HG03060 (cell line): Measurements from ENCODE around the gene RPS28.
"Not testable (repeated sequence)": the region's sequence is repeated elsewhere in the genome, so short reads cannot be mapped to it uniquely, and the experiment has no call there.

ENCODE experiments used
- ATAC-seq: cut with Tn5 transposase; IDR thresholded peaks from one replicate; pipeline ENCODE4 v1.9.1; 2021; ENCODE audit warnings: low read depth, moderate number of reproducible peaks; ENCODE audit not compliant: unreplicated experiment

Gene RPS28

DNA sequence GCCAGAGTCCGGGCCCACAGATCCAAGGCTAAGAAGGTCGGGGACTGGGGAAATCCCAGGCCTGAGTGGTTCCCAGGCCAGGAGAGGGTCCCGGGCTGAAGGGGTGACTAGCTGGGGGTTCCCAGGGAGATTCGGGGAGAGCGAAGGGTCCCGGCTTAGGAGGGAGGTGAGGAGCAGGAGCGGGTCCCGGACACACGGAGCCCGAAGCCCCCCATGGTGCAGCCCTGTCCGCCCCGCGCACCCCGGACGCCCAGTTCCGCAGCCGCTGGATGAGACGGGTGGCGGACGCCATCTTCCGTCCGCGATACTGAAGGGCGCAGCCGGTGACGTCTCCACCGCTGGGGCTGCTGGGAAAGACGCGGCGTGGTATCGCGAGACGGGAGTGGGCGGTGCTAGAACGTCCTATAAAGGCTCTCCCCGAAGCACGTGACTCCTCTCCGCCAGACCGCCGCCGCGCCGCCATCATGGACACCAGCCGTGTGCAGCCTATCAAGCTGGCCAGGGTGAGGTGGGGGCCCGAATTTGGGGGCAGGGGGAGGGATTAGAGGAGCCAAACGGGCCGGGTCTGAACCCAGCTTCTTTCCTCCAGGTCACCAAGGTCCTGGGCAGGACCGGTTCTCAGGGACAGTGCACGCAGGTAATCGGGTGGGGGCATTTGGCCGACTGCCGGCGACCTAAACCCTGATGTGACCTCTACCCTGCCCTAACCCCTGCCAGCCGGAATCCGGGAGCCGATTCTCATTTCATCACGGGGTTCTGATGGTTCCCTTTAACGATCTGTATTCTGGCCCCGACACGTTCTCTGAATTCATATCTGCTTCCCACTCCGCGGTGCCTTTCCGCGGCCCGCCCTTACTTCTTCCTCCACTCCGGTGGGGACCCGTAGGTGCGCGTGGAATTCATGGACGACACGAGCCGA is at the start of gene RPS28, which contains the start of gene NDUFA7:
Gene RPS28 (plus strand): TSS at position 430 of the 919 bp plus-strand sequence. CDS start 35 bp downstream, at position 465.
Gene NDUFA7 (minus strand): TSS at position 309 of the 919 bp plus-strand sequence. CDS start 17 bp downstream, at position 292.
- peak; percentile 65 for ATAC-seq

DNA sequence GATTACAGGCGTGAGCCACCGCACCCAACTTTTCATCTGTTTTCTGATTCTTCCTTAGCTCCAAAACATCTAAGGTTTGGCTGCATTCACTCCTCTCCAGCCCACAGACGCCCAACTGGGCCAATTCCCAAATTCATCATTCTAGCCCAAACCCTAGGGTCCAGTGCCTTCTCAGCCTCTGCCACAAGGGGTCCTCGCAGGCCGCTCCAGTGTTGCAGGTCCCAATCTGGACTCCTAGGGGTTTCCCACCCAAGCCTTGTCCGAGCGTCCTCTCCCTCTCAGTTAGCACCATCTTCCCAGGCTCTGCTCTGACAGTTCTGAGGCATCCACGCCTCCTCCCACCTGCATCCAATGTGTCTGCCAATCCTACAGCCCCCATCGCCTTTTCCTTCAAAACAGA is 44.8 kb upstream of the RPS28 start:
- ATAC-seq: not testable (repeated sequence)

DNA sequence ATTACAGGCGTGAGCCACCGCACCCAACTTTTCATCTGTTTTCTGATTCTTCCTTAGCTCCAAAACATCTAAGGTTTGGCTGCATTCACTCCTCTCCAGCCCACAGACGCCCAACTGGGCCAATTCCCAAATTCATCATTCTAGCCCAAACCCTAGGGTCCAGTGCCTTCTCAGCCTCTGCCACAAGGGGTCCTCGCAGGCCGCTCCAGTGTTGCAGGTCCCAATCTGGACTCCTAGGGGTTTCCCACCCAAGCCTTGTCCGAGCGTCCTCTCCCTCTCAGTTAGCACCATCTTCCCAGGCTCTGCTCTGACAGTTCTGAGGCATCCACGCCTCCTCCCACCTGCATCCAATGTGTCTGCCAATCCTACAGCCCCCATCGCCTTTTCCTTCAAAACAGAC is 30.0 kb upstream of the RPS28 start:
- not testable (repeated sequence) for ATAC-seq

DNA sequence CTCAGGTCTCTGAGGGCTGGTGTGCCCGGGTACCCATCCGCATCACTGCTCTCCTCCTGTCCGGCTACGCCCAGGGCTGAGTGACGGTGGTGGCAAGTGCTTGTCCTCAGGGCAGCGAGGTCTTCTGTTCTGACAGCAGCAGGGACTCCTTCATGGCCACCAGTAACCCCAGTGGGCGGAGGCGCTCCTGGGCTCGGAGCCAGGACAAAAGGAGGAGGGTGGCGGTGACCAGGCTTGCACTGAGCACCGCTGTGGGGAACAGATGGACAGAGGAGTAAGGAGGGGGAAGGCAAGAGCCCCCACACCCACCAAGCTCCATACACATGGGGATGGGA is 19.0 kb upstream of the RPS28 start:
- no peak for ATAC-seq

DNA sequence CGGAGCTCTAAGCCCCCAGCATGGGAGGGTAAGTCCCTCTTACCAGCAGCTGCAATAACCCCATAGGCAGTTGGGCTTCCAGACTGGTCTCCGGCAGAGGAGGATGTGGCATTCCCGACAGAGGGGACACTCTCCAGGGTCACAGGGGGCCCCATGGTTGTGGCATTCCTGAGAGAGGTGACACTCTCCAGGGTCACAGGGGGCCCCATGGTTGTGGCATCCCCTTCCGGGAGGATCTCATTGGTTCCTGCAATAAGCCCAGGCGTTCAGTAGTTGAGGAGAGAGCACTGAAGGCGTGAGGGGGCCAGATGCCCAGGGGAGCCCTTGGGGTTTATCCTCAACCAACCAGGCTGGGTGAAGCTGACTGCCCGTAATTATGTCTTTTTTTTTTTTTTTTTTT is 18.6 kb upstream of the RPS28 start:
- no peak for ATAC-seq

DNA sequence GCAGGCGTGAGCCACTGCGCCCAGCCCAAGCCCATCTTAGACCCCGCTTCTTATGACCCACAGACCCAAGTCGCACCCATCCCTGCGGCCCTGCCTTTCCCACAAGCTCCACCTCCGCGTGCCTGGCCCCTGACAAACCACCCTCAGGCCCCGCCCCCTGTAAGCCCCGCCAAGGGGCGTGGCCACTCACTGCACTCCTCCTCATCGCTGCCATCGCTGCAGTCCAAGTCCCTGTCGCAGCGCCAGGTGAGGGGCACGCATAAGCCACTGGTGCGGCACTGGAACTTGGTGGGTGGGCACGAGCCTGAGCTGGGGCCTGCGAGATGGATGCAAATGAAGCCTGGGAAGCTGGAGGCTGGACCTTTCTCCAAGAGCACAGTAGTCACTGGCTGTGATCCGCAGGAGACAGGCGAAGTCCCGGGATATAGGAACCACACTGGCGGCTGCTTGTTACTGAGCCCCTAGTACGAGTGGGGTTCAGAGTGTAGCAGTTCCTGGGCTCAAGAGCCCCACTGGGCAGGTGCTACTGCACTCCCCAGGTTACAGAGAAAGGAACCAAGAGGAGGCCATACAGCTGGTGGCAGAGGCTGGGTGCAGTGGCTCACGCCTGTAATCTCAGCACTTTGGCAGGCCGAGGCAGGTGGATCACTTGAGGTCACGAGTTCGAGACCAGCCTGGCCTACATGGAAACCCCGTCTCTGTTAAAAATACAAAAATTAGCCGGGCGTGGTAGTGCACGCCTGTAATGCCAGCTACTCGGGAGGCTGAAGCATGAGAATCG is 16.3 kb upstream of the RPS28 start:
- no peak for ATAC-seq

DNA sequence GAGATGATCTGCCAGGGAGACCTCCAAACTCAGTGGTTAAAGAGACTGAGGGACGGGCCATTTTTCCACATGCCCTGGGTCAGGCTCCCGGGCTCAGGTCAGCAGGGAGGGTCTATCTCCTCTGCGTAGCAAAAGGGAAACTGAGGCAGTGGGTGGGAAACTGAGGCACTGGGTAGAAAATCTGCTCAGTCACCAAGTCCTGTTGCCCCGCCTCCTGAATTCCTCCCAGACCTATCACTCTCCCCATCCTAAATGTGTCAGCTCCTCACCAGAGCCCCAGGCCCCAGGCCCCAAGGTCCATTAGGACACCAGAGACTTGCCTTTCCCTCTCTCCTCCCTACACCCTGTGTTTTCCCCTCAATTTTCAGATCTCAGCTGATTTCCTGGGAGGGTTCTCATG is 15.5 kb upstream of the RPS28 start:
- no peak for ATAC-seq

DNA sequence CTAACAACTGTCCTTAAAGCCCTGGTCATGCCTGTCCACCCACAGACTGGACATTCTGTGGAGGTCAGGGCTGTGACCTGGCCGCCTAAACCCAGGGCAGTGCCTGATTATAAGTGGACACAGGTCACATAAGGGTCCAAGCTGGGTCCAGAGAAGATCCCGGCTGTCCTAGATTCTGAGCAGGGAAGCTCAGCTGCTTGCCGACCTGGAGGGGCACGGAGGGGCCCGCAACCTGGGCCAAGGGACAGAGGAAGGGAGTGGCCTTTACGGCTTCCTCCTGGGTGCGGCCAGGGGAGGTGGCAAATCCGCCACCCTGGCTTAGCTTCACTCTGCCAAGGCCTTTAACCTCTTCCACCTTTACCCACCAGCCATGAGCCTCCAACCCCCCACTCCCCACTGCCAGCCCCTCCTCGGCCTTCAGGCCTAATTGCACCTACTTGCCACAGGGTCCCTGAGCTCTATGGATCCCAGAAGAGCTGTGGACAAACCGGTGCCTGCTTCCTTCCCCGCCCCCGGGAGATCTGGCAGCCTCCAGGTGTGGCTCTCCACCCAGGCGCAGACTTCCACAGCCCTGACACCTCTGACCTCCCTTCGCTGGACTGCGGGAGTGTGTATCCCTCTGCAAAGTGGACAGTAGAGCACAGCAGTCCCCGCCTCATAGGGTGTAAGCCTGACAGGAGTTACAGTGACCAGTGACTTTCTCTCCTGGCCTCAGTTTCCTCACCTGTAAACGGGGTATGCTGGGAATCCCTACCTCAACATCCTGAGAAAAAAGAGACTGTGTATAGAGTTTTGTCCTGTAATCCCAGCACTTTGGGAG is 14.9 kb upstream of the RPS28 start:
- ATAC-seq: no peak

DNA sequence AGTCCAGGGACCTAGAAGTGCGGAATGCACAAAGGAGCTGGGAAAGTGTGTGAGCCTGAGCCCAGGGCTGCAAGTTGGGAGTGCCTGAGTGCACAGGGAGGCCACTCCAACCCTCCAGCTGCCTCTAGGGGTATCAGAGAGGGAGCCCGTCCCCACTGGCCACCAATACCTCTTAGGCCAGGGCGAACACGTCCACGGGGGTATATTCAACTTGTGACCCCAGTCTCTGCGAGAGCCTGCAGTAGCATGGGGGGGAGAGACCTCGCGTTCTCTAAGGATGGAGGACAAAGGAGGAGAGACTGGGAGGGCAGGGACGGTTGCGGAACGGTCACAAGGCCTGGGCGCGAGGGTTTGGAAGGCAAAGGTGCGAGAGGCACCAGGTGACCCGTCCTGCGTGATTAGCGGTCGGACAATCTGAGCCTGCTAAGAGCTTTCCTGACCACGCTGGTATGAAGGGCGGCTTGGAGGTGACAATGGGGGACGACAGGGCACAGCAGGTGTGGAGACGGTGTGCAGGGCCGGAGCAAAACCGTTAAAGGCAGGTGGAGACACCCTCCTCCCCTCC is 13.8 kb upstream of the RPS28 start:
- ATAC-seq: no peak

DNA sequence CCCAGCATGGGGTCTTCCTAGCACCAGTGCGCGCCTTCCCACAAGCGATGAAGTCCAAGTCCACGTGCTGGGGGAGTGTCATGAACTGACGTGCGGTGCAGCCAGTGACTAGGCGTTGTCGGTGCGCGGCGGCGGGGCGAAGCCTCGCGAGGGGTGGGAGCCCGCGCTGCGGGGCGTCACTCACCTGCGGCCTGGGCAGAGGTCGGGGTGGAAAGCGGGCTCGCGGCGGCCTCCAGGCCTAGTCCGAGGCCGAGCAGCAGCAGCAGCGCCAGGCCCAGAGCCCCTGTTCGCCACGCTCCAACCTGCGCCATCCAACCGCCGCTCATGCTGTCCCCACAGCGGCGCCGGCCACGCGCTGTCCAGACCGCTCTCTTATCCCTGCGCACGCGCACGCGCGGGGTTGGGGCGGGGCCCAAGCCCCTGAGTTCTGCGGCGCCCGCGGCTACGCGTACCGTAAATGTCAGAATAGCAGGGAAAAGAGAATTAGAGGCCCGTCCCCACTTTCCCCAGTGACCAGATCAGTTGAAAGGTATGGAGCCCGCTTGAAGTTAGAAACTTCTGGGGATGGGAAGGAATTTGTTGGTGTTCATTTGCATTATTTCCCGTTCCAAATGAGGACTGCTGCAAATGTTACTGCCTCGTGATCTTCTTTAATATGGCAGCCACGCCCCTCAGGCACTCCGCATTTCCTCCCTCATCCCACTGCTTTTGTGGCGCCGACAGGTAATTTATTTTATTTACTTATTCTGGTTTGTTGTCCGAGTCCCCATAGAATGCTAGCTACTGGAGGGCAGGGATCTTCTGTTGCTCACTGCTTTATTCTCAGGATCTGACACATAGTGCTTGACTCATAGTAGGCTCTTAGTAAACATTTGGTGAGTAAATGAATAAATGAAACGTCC is 13.1 kb upstream of the RPS28 start, which contains the start of gene CD320:
Gene CD320 (minus strand): TSS at position 394 of the 902 bp plus-strand sequence. CDS start 68 bp downstream, at position 326.
- no peak for ATAC-seq

DNA sequence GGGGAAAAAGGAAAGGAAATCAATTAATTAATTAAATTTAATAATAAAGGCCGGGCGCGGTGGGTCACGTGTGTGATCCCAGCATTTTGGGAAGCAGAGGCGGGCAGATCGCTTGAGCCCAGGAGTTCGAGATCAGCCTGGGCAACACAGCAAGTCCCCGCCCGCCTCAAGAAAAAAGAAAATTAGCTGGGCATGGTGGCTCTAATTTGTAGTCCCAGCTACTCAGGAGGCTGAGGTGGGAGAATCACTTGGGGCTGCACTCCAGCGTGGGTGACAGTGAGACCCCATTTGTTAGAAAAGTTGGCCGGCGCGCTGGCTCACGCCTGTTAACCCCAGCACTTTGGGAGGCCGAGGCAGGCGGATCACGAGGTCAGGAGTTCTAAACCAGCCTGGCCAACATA is 12.4 kb upstream of the RPS28 start:
- no peak for ATAC-seq

DNA sequence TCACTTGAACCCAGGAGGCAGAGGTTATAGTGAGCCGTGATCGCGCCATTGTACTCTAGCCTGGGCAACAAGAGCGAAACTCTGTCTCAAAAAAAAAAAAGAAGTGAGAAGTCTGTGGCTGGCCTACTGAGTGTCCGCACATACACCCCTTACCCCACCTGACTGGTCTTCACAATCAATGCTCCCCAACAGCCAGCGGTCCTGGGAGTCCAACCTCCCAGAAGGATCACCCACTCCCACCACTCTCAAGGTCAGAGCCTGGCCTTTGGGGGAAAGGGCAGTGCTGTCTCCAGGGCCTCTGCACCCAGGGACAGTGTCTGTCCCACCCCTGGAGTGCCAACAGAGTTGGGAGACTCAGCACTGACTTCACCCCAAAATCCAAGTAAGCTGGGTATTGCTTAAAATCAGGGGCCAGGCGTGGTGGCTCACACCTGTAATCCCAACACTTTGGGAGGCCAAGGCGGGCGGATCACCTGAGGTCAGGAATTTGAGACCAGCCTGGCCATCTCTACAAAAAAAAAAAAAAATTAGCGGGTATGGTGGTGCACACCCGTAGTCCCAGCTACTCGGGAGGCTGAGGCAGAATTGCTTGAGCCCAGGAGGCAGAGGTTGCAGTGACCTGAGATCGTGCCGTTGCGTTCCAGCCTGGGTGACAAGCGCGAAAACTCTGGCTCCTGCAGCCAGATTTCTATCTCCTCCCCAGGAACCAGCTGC is 10.8 kb upstream of the RPS28 start:
- ATAC-seq: no peak

DNA sequence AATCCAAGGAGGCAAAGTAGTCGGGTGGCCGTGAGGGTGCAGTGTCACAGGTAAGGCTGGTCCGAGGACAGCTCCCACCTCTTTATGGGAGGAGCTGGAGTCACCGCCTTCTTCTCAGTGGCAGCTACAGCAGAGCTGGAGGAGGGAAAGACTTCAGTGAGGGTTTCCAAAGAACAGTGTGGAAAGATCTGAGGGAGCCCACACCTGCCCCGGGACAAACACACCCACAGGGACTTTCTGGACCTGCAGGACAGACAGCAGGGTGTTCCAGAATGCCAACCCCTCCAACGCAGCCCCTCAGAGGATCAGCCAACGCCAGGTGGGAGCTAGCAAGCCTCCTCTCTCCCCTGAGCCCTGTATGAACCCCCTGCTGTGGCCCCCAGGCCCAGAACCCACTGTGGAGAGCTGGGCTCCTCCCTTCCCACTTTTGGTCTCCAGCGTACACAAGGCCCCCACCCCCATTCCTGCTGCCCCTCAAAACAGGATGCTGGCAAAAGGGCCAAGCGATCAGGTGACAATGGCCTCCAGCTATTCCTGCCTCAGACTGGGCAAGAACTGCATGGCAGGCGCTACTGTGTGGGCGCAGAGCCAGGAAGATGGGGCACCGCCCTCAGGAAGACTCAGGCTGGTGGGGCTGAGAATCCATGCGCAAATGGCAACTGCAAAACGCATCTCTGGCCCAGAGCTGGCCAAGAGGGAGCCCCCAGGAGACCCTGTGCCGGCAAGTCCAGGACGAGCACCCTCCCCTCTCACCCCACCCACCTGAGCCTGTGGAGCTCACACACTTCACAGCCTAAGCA is 9.6 kb upstream of the RPS28 start:
- ATAC-seq: no peak

DNA sequence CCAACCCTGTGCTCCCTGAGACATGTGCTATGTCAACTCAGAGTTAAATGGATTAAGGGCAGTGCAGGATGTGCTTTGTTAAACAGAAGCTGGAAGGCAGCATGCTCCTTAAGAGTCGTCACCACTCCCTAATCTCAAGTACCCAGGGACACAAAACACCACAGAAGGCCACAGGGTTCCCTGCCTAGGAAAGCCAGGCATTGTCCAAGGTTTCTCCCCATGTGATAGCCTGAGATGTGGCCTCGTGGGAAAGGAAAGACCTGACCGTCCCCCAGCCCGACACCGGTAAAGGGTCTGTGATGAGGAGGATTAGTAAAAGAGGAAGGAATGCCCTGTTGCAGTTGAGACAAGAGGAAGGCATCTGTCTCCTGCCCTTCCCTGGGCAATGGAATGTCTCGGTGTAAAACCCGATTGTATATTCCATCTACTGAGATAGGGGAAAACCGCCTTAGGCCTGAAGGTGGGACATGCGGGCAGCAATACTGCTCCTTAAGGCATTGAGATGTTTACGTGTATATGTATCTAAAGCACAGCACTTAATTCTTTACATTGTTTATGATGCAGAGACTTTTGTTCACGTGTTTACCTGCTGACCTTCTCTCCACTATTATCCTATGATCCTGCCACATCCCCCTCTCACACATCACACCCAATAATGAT is 6.2 kb upstream of the RPS28 start:
- ATAC-seq: not testable (repeated sequence)

DNA sequence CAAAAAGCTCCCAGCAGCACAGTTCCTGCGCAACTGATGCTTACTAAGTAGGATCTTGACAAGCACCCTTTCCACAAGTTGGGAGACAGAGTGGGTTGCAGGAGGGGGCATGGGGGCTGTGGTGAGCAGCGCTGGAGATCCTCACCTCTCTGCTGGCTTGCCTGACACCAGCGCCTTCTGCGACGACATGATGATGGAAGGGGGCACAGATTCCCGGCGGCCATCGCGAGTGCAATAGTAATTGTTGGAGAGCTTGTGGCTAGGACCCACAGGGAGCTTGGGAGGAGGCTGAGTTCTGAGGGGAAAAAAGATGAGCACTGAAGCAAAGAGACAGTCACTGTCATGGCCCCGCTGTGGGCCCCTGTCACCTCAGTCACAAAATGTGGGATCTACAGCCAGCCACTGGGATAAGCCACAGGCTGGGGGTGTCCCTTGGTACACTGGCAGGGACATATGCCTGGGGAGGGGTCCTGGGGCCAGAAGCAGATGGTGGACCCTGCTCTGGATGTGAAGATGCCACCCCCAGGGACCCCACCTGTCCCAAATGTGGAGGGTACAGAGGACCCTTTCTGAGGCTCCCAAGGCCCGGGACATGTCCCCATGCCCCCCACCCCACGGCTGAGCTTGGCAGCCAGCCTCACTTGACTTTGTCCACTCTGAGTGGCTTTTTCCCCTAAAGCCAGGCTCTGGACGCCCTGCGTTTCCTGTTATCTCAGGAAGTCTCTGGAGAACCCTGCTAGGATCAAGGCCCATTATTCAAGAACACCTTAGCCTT is 4.8 kb upstream of the RPS28 start:
- no peak for ATAC-seq

DNA sequence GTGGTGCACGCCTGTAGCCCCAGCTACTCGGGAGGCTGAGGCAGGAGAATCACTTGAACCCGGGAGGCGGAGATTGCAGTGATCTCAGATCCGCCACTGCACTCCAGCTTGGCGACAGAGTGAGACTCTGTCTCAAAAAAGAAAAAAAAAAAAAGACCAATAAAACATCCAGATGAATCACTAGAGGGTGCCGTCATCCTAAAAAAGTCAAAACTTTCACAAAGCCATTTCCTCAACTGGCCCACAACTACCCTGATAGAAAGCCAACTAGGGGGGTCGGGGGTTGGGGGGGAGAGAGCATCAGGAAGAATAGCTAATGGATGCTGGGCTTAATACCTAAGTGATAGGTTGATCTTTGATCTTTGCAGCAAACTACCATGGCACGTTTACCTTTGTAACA is 2.5 kb upstream of the RPS28 start:
- not testable (repeated sequence) for ATAC-seq
